Gastrocnemius medialis (tissue), 4 donors: ENCODE data around the gene DCDC2C. TPM values are rescaled to one million over a fixed set of nuclear protein-coding genes. Genes with fewer than 3 reads are reported as not detected.
A peak's percentile ranks its signal among the peaks of the same experiment; 100 is the strongest.
"Not testable (repeated sequence)": the region's sequence is repeated elsewhere in the genome, so short reads cannot be mapped to it uniquely, and the experiment has no call there.

Experiments
- ATAC-seq, 2 donors: fragments of 150-250 bp; one replicate each; pipeline ENCODE4 v1.9.1; 2016
- DNase-seq, 2 donors: peaks; one replicate each; pipeline ENCODE4 v3.0.0-alpha.2; 2019
- H3K27ac ChIP-seq, 4 donors: fragments of 200-600 bp; sonication (generic); 1 replicate in 1 of 4; 2 replicates in 3 of 4; pipeline ENCODE4 v1.5.1; 2016 to 2018; ENCODE audit warnings: mild to moderate bottlenecking in 2 of 4, moderate library complexity in 1 of 4
- H3K27me3 ChIP-seq, 3 donors: fragments of 200-600 bp; sonication (generic) in 2 of 3; 1 replicate in 1 of 3; 2 replicates in 2 of 3; pipeline versions ENCODE4 v1.5.1 to v1.6.0; 2016 to 2019; ENCODE audit warnings: mild to moderate bottlenecking in 1 of 3, moderate library complexity in 1 of 3
- H3K36me3 ChIP-seq, 2 donors: fragments of 200-600 bp; sonication (generic) in 1 of 2; one replicate each; pipeline ENCODE4 v1.5.1; 2017 to 2018
- H3K4me1 ChIP-seq, 2 donors: fragments of 200-600 bp; sonication (generic) in 1 of 2; one replicate each; pipeline ENCODE4 v1.5.1; 2016 to 2017; ENCODE audit warnings: mild to moderate bottlenecking in 2 of 2
- H3K4me3 ChIP-seq, 4 donors: fragments of 200-600 bp; sonication (generic) in 3 of 4; 1 replicate in 1 of 4; 2 replicates in 3 of 4; pipeline ENCODE4 v1.5.1; 2016 to 2019; ENCODE audit warnings: mild to moderate bottlenecking in 2 of 4
- H3K9me3 ChIP-seq, 3 donors: fragments of 200-600 bp; sonication (generic) in 2 of 3; 1 replicate in 1 of 3; 2 replicates in 2 of 3; pipeline ENCODE4 v1.5.1; 2016 to 2019
- POLR2A ChIP-seq, 2 donors: fragments of 450-650 bp; IDR thresholded peaks; one replicate each; pipeline ENCODE4 v1.6.1; 2017; ENCODE audit warnings: antibody characterized with exemption in 2 of 2, mild to moderate bottlenecking in 2 of 2, moderate library complexity in 2 of 2
- in situ Hi-C, 4 donors: fragments of 200-750 bp; cut with MboI; loops; one replicate each; pipeline versions ENCODE4 v1.15.0 to v1.8.0; 2017; ENCODE audit warnings: low sequenced_read_pairs in 4 of 4
- intact Hi-C: fragments of 100-400 bp; cut with DNase I; formaldehyde crosslinking; loops from one replicate; pipeline ENCODE4 v1.15.1; 2023; ENCODE audit warnings: low total_unique reads
- total RNA-seq, 4 donors: library from RNA; depleted of rRNA; stranded (reverse); fragments of >200 nt; gene quantifications; one replicate each; pipeline versions ENCODE4 v1.1.0 to v1.2.3, GENCODE V29; 2016
- TF ChIP-seq, protein P1 (sequence below), 5 experiments: fragments of 450-650 bp in 3 of 5; fragments of 200-600 bp in 2 of 5; sonication (generic) in 2 of 5; IDR thresholded peaks in 4 of 5; conservative IDR thresholded peaks in 1 of 5; 1 replicate in 4 of 5; 2 replicates in 1 of 5; pipeline ENCODE4 v1.5.1; 2016 to 2019; ENCODE audit warnings: antibody characterized with exemption in 5 of 5, mild to moderate bottlenecking in 3 of 5, moderate library complexity in 3 of 5

DCDC2C gene
- total RNA-seq, 4 donors from 2014 or later, result not detected

DNA sequence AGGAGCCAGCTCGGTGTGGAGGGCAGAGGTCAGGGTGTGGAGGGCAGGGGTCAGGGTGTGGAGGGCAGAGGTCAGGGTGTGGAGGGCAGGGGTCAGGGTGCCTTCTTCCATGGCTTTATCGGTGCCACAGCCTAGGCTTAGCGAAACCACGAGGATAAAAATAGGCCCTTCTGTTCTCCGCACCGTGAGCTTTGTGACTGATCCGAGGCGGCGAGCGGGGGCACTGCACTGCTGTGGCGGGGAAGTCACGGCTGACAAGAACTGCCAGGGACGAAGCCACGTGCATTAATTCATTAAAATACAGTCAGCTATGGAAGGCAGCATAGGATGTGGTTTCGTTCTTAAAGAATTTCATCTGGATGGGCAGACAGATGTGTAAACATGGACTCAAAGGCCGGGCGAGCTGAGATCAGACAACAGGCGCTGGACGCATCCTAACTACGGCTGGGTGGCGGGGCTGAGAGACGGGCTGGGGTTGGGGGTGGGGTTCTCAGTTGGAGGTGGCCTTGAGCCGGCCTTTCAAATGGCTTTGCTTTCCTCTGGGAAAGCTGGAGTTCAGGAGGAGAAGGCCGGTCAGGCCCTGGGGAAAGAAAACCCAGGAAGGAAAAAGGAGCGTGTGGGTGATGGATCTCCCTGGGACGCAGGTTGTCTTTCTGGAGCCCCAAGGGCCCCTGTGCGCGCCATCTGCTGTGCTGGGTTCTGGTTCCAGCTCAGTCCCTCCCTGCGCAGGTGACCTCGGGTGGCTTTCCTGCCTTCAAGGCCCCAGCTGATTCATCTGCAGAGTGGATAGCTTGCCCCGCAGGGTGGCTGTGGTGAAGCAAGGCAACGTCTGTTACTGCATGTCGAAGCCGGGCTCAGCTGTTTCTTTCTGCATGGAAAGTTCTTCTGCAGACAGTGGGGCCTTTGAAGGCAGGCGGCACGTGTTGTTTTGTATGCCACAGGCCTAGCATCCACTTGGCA lies 46.3 kb upstream of the DCDC2C start:
- H3K27ac ChIP-seq, result no peak overlapping the region
- H3K36me3 ChIP-seq, result no peaks in the 10 kb centered on the region
- no peak overlapping the region for H3K4me3 ChIP-seq
- intact Hi-C loops (loop anchor here (10.0 kb wide), 1 partner anchor 62 kb away; the partner anchor contains the start of gene COLEC11), in situ Hi-C loops (no loop called here)
- no peaks in the 10 kb centered on the region for H3K27me3 ChIP-seq
- no peaks in the 10 kb centered on the region for H3K9me3 ChIP-seq
- no peak for TF ChIP-seq POLR2A (IDR thresholded peaks at IDR 0.05)
- TF ChIP-seq, protein P1, sequence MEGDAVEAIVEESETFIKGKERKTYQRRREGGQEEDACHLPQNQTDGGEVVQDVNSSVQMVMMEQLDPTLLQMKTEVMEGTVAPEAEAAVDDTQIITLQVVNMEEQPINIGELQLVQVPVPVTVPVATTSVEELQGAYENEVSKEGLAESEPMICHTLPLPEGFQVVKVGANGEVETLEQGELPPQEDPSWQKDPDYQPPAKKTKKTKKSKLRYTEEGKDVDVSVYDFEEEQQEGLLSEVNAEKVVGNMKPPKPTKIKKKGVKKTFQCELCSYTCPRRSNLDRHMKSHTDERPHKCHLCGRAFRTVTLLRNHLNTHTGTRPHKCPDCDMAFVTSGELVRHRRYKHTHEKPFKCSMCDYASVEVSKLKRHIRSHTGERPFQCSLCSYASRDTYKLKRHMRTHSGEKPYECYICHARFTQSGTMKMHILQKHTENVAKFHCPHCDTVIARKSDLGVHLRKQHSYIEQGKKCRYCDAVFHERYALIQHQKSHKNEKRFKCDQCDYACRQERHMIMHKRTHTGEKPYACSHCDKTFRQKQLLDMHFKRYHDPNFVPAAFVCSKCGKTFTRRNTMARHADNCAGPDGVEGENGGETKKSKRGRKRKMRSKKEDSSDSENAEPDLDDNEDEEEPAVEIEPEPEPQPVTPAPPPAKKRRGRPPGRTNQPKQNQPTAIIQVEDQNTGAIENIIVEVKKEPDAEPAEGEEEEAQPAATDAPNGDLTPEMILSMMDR (IDR thresholded peaks at IDR 0.05 in 4 of 5, conservative IDR thresholded peaks at IDR 0.05 in 1 of 5), result no peak
- ATAC-seq (no peak), DNase-seq (no peak)
- no peaks in the 10 kb centered on the region for H3K4me1 ChIP-seq

DNA sequence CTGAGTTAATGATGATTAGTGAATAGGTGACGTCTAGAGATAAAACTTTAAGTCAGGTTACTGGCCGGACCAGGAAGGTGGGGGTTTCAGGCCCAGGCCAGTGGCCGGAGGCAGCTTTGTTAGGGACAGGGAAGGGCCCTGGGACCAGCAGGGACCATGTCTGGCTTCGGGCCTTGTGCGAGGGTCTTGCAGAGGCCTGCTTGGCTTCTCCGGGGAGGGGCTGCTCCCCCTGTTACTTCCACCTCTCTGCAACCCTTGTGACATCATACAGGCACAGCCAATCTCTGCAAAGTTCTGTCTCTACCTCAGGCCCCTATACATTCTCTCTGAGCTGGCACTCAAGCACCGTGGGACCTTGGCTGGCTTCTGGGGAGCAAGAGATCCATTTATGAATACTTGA lies 45.5 kb upstream of the DCDC2C start, which contains the start of gene ALLC:
Gene ALLC, plus strand, starts transcription at position 320 of the 400 bp plus-strand sequence. CDS start 12,958 bp downstream, outside the sequence.
- H3K4me1 ChIP-seq, result no peaks in the 10 kb centered on the region

DNA sequence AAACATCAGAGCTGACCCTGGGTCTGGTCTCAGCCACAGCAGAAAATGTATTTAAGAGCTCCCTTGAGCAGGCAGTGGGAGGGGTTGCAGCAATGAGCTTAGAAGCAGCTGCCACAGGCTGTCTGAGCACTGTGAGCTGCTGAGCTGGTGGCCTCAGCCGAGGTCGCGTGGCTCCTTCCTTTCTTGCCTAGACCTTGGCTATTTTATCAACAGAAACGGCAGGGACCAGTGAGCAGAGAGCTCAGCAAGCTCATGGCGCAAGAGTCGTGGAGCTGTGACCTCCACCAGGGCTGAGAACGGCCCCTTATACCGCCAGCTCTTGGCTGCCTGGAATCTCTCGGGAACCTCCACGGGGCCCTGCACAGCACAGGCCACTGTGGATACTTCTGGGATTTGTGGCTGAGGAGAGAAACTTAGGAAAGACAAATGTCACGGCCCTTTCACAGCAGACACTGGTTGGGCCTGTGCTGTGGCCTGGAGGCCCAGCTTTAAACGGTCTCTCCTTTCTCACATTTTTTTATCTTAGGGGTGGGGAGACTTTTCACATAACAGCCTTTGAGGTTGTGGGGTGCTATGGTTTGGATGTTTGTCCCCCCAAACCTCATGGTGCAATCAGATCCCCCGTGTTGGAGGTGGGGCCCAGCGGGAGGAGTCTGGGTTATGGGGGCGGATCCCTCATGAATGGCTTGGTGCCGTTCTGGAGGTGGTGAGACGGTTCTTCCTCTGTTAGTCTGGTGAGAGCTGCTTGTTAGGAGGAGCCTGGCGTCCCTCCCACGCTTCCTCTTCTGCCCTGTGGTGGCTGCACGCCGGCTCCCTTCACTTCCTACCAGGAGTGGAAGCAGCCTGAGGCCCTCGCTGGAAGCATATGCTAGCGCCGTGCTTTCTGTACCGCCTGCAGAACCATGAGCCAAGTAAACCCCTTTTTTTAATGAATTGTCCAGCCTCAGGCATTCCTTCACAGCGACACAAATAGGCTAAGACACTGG lies 43.6 kb upstream of the DCDC2C start:
- in situ Hi-C loops, result no loop called here
- ATAC-seq, result peak; percentile 58 to 62

More for the DNA sequence above, 45.5 kb upstream of the DCDC2C start, which contains the start of gene ALLC:
- no peaks in the 10 kb centered on the region for H3K9me3 ChIP-seq
- H3K27ac ChIP-seq, result peak within 1 kb of the TSS; percentile 15 to 64 (median 58)
- TF ChIP-seq, protein P1 (IDR thresholded peaks at IDR 0.05 in 4 of 5, conservative IDR thresholded peaks at IDR 0.05 in 1 of 5), result no peak
- TF ChIP-seq POLR2A (IDR thresholded peaks at IDR 0.05), result no peak
- intact Hi-C loops, result loop anchor here (10.0 kb wide), 1 partner anchor 63 kb away; the partner anchor contains the start of gene COLEC11
- H3K36me3 ChIP-seq, result no peaks in the 10 kb centered on the region
- DNase-seq (no peak), ATAC-seq (no peak)
- H3K27me3 ChIP-seq, result no peaks in the 10 kb centered on the region
- in situ Hi-C loops, result no loop called here
- H3K4me3 ChIP-seq, result no peak within 1 kb of the TSS

DNA sequence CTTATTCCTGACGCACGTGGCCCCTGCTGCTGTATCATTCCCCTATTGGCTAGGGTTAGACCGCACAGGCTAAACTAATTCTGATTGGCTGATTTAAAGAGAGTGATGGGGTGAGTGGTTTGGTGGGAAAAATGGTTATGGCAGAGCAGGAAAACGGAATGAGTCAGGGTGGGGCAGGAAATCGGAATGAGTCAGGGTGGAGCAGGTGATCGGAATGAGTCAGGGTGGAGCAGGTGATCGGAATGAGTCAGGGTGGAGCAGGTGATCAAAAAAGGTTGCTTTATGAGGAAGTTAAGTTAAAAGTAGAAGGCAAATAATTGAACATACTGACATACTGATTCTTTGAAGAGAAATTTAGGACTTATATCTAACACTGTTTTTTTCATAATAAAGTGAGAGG lies 42.7 kb upstream of the DCDC2C start:
- H3K27me3 ChIP-seq, ATAC-seq, H3K4me1 ChIP-seq, intact Hi-C loops, DNase-seq, in situ Hi-C loops, H3K4me3 ChIP-seq, H3K36me3 ChIP-seq, H3K9me3 ChIP-seq: not testable (repeated sequence)
- peak overlapping the region in 1 of 4 donors; percentile 58 for H3K27ac ChIP-seq

More for the DNA sequence above, 43.6 kb upstream of the DCDC2C start:
- H3K27ac ChIP-seq, result peak overlapping the region in 3 of 4 donors; percentile 57 to 64 (median 58)
- no peaks in the 10 kb centered on the region for H3K9me3 ChIP-seq
- peak in 1 of 2 donors; percentile 25 for DNase-seq
- no peaks in the 10 kb centered on the region for H3K36me3 ChIP-seq
- intact Hi-C loops, result loop anchor here (10.0 kb wide), 1 partner anchor 65 kb away; the partner anchor contains the start of gene COLEC11
- no peaks in the 10 kb centered on the region for H3K4me1 ChIP-seq
- H3K4me3 ChIP-seq, result no peak overlapping the region
- H3K27me3 ChIP-seq, result no peaks in the 10 kb centered on the region
- TF ChIP-seq, protein P1 (IDR thresholded peaks at IDR 0.05 in 4 of 5, conservative IDR thresholded peaks at IDR 0.05 in 1 of 5), result no peak
- TF ChIP-seq POLR2A (IDR thresholded peaks at IDR 0.05), result no peak
